Amniotic stem cell (primary cell): ENCODE results near the gene TSPEAR.
"Not testable (repeated sequence)": the region's sequence is repeated elsewhere in the genome, so short reads cannot be mapped to it uniquely, and the experiment has no call there.

Source experiments
- DNase-seq: peaks from one replicate; lab custom pipeline; 2025; lab: John Stamatoyannopoulos, UW

The TSPEAR gene

DNA sequence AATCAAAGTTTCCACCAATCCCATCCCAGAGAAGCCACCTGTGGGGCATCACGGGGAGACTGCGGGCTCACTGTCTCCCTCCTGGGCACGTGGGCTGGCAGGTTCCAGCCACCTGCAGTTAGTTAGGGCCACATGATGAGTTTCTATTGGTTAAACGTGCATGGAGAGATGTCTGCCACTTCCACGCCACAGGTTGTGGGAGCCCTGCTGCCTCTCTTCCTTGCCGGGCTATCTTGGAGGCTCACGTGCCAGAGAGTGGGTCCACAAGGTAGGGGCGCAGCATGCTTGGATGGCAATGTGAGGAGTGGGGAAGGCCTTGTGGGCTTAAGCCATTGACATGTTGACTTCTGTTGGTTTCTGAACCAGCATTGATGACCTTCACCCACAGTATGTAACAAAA, 107.5 kb downstream of the TSPEAR start:
- no peak for DNase-seq

DNA sequence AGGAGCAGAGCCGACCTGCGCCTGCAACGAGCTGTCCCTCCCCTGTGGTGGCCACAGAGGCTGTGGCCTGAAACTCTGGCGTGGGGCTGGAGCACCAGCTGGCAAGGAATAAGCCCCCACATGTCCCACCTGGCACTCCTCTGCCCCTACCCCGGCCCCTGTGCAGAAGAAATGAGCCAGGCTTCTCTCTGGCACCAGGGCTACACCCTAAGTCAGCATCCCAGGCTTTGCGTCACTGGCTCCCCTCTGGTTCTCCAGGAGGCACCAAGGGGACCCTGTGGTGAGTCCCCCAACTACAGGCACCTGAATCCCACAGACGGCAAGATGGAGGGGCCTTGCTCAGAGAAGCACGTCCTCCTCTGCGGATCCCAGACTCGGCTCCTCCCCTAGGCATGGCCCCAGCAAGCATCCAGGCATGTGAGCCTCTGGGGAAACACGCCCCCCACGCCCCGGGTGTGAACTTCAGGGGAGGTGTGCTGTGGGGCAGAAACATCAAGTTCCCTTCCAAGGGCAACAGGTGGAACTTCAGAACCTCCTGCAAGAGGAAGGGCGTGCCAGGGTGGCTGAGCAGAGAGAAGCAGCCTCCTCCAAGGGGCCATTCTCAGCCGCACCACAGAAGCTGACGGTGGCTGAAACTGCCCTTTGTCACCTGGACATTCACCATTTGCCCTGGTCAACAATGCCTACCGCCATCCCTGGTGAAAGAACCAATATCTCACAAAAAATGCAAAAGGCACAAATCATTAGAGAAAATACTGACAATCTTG, 108.1 kb downstream of the TSPEAR start:
- DNase-seq = no peak

GRCh38 chr21:44602463-44602850, 108.9 kb downstream of the TSPEAR start:
- no peak for DNase-seq

DNA sequence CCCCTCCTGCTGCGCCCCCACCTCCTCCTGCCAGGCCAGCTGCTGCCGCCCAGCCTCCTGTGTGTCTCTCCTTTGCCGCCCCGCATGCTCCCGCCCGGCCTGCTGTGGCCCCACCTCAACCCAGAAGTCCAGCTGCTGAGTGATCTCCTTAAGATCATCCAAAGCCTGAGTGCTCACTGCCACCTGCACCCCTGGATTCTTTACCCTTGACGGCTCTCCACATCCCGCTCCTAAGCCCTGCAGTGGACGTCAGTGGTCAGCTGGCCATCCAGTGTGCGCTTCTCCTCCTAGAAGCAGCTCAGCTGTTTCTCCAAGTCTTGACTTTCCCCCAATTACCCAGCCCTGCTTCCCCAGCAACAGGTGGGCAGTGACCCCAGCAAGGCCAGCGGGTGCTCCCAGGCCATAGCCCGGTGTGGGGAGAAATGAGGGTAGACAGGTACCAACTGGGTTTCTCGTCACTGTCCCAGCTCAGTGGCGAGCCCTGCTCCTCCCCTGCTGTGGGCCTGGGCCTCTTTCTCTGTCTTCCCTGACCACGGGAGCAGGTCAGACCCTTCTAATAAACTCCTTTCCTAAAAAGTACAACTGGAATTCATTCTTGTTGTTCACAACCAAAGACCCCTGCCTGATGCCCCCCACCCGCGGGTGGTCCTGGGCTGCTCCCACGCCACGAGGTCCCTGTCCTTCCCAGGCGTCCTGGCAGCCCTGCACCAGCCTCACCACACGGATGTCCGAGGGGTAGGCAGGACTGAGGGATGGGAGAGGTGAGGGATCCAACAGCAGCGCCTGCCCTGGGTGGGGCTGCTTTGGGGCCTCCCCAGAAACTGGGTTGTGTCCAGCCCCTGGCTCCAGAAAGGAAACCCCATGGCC, 109.5 kb downstream of the TSPEAR start:
- DNase-seq = no peak

GRCh38 chr21:44601091-44601490, 110.3 kb downstream of the TSPEAR start:
- not testable (repeated sequence) for DNase-seq

DNA sequence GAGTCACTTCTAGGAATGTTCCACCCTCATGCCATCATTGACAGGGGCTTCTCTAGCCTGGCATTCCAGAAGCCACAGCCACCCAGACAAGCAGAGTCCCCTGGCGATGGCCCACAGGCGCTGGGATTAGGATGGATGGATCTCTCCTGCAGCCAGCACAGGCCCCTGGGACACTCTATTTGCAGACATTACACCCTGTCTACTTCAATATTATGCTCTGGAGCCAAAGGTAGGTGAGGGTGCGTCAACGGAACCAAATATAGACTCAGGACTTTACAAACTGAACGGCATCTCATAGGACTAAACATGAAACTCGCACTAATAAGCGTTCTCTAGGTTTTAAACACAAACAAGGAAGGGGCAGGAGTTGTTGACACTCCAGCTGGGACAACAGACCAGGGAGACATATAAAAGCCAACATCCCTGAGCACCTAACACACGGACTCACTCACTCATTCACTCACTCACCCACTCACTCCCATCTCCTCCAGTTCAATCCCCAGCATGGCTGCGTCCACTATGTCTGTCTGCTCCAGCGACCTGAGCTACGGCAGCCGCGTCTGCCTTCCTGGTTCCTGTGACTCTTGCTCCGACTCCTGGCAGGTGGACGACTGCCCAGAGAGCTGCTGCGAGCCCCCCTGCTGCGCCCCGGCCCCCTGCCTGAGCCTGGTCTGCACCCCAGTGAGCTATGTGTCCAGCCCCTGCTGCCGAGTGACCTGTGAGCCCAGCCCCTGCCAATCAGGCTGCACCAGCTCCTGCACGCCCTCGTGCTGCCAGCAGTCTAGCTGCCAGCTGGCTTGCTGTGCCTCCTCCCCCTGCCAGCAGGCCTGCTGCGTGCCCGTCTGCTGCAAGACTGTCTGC, 111.0 kb downstream of the TSPEAR start, which contains the start of gene KRTAP10-7:
Gene KRTAP10-7 (plus strand): TSS at position 480 of the 861 bp plus-strand sequence. CDS start 25 bp downstream, at position 505.
- DNase-seq = not testable (repeated sequence)

DNA sequence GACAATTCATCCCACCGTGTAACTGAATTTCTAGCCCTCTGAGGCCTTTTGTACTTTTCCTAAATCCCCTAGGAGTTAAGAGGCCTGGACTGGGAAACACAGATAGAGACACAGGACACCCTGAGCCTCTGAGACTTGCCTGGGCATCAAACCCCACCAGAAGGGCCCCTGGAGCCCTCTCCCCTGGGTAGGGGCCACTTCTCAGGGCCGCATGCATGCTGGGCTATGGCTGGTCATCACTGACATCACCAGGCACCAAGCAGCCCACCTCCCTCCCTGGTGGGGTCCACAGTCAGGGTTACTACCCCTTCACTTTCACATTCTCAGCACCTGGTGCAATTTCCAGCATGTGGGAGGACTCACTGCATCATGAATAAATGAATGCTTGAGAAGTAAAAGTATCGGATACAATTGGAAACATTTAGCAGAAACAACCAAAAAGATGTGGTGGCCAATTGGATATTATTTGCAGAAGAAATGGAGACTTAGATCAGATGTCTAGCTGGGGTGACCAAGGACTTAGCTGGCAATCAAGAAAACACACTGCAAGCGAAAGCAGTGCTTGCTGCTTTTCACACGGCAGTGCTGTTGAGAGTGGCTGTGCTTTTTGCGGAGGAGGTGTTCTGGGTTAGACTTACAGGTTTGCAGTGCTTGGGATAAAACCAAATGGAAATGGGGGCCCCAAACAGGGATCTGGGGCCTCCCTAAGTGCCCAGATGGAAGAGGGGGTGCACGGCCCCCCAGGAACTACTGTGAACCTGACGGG, 111.9 kb downstream of the TSPEAR start:
- DNase-seq = no peak

DNA sequence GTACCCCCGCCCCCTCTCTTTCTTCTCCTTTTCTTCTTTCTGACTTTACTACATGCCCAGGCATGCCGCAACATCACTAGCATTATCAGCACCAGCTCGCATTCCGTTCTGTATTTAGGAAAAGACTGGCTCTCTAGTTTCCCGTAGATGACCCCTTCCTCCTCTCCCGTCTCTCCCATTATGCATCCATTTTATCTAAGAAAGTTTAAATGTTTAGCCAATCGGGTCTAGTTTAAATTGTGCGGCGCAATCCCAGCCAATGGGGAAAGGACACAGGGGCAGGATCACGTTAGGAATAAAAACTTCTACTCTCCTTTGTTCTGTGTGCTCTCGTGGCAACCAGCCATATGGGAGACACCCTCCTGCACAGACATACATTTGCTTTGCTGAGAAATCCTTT, 113.3 kb downstream of the TSPEAR start:
- DNase-seq = no peak

- no peak for DNase-seq
These were observed 115.2 kb downstream of the TSPEAR start for GRCh38 chr21:44596068-44596725.

DNA sequence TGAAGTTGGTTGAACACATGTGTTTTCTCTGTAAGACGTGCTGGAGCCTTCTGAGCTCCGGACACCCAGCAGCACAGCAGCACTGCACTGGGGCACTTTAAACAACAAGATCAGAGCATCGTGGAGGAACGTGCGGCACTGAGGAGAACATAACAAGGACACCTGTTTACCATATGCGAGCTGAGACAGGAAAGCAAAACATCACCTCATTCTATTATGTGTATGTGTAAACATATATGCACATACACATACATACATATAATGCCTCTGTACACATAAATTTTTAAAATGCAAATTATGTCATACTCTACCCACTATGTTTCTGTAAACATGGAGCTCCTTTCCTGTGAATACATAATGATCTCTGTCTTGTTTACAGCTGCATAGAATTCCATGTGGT, 115.8 kb downstream of the TSPEAR start:
- DNase-seq = no peak

DNA sequence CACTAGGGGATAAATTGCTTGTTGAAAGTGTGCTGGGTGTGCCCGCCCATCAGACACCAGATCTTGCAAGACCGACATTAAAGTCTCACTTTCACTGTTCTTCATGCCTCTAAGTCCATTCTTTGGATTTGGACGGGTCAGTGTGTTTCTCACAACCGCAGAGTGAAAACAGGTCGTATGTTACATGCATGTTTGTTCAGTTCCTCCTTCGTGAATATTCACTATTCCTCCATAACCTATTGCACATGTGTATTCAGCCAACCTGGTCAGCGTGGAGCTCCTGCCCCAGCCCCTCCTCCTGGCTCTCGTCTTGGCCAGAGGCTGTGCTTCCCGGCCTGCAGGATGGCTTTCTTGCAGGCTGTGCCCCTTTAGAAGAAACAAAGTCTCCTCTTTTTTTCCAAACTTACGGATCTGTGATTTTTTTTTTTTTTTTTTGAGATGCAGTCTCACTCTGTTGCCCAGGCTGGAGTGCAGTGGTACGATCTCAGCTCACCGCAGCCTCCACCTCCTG, 116.9 kb downstream of the TSPEAR start:
- no peak for DNase-seq

DNA sequence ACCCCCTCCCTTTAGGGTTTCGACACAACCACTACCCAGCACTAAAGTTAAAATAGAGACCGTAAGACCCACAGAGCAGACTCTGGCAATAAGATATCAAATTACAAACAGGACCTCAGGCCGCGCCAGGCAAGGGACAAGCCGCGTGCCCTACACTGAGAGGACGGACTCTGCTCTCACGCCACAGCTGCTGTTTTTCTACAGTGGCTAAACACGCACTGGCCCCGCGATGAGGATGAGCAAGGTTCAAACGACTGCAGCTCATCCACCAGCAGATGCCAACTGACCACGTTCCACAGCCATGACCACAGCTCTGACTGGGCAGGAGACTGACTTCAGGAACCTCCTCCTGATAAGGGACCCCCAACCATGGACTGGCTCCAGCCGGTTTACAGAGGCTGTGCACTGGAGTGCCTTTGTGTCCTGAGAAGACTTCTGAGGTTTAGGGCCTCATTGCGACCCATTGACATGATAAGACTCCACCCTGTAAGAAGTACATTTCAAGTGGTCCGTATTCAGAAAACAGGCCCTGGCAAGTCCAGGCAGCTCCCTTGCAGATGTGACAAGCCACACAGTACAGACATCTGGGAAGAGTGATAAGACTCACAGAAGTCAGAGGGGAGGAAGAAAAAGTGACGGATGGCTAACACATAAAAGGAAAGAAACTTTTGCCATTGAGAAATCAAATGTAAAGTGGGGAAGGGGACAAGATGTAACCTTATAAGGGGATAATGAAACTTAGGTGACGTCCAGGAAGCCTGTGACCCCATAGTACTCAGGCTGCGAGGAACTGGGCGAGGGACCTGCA, 117.6 kb downstream of the TSPEAR start:
- no peak for DNase-seq

DNA sequence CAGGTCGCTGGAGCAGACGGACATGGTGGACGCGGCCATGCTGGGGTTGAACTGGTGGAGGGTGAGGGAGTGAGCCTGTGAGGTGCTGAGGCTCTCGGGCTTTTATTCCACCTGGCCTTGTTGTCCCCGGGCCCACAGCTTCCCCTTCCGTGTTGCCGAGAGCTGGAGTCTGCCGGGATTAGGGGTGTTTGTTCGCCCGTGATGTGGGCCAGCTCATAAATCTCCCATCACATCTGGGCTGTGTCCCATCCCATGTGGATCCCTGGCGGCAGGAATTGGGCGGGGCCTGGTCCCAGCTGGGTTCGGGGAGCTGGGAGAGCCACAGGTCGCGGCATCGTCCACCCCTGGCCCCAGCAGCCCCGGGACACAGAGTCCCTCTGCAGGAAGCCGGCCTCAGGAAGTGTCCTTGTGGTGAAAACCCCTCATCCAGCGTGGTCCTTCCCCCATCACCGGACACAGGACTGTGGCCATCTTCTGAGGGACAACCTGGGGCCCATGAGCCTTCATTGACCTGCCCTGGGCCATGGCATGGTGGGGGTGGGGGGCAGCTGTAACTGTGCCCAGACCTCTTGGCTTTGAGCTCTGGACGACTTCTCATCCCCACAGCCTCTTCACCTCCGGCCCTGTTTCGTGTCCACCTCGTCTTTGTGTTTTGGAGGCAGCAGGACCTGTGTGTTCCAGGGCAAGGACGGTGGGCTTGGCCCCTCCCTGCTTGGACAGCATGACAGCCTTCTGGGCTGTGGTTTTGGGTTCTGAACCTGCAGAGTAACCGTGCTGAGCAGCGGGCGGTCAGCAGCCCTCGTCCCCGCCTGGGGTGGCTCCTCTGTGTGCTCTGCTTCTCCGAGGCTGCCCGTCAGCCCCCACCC, 118.7 kb downstream of the TSPEAR start, which contains the start of gene KRTAP10-6:
Gene KRTAP10-6 (minus strand): TSS at position 60 of the 866 bp plus-strand sequence. CDS start 21 bp downstream, at position 39.
- DNase-seq = no peak

- DNase-seq = not testable (repeated sequence)
These were observed 119.6 kb downstream of the TSPEAR start for GRCh38 chr21:44591801-44592130.

- not testable (repeated sequence) for DNase-seq
These were observed 120.2 kb downstream of the TSPEAR start for GRCh38 chr21:44590897-44591800.

DNA sequence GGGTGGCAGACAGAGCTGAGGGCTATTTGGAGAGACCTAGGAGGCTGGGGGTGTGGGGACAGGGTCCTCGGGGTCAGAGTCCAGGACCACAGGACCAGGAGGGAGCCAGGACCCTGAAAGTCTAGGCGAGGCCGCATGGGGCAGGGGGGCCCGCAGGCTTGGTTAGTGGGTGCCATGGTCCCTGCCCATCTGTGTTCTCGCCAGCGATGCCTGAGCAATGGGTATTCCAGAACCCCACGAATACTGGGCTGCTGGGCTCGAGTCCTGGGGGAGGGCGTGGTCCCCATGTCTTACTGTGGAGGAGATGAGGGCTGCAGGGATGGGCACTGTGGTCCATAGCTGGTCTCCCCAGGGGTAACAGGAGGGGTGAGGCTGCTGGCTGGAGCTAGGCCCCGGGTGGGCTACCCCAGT, 121.1 kb downstream of the TSPEAR start:
- DNase-seq = no peak

- DNase-seq = no peak
These were observed 121.6 kb downstream of the TSPEAR start for GRCh38 chr21:44589586-44590305.
